ENCODE data around the gene ZNF761.
"Not testable (repeated sequence)": the region's sequence is repeated elsewhere in the genome, so short reads cannot be mapped to it uniquely, and the experiment has no call there.

The ZNF761 gene

GRCh38 chr19:53431399-53432087 is at the start of gene ZNF761:
ZNF761 (plus strand) TSS chr19:53431984; CDS start chr19:53447269, 15,285 bp downstream.
- DNase-seq = peak; percentile 98

- no peak for DNase-seq
These were observed 43.6 kb upstream of the ZNF761 start for GRCh38 chr19:53388168-53388567.

GRCh38 chr19:53388904-53389303 is 42.9 kb upstream of the ZNF761 start:
- DNase-seq = no peak

GRCh38 chr19:53389571-53389970 is 42.2 kb upstream of the ZNF761 start:
- no peak for DNase-seq

- no peak for DNase-seq
These were observed 41.8 kb upstream of the ZNF761 start for GRCh38 chr19:53389978-53390377.

- DNase-seq = peak in 1 of 2 experiments; percentile 5
These were observed 37.2 kb upstream of the ZNF761 start for GRCh38 chr19:53394522-53394973.

- DNase-seq = peak; percentile 96
These were observed 36.6 kb upstream of the ZNF761 start, which contains the start of gene ZNF765 for GRCh38 chr19:53394974-53395839. ZNF765 (plus strand) TSS chr19:53395149; CDS start chr19:53398016, 2,867 bp downstream.

- DNase-seq = not testable (repeated sequence)
These were observed 35.8 kb upstream of the ZNF761 start for GRCh38 chr19:53395840-53396524.

GRCh38 chr19:53396525-53396868 is 35.3 kb upstream of the ZNF761 start:
- no peak for DNase-seq

GRCh38 chr19:53397918-53398317 is 33.9 kb upstream of the ZNF761 start:
- DNase-seq = not testable (repeated sequence)

- no peak for DNase-seq
These were observed 22.1 kb upstream of the ZNF761 start for GRCh38 chr19:53409505-53410204.

- not testable (repeated sequence) for DNase-seq
These were observed 11.1 kb upstream of the ZNF761 start for GRCh38 chr19:53420520-53421315.

- DNase-seq = no peak
These were observed 9.2 kb upstream of the ZNF761 start for GRCh38 chr19:53422551-53422950.

GRCh38 chr19:53423074-53423473 is 8.7 kb upstream of the ZNF761 start:
- DNase-seq = not testable (repeated sequence)

GRCh38 chr19:53423680-53424079 is 8.1 kb upstream of the ZNF761 start:
- not testable (repeated sequence) for DNase-seq

GRCh38 chr19:53424968-53425597 is 6.7 kb upstream of the ZNF761 start:
- peak; percentile 66 to 74 for DNase-seq

GRCh38 chr19:53432088-53432661 is 391 bp downstream of the ZNF761 start:
- DNase-seq = no peak

- DNase-seq = not testable (repeated sequence)
These were observed 12.0 kb downstream of the ZNF761 start for GRCh38 chr19:53443809-53444208.

- DNase-seq = not testable (repeated sequence)
These were observed 15.4 kb downstream of the ZNF761 start for GRCh38 chr19:53447196-53447595.

- DNase-seq = no peak
These were observed 24.0 kb downstream of the ZNF761 start for GRCh38 chr19:53455828-53456227.

Measured in activated CD4-positive, alpha-beta T cell treated with anti-CD3 and anti-CD28 coated beads, Interleukin-2, amount 50 U/mL, for 48 hours (primary cell).